ENCODE measurements around the gene SH3RF3. TPM values are rescaled to one million over a fixed set of nuclear protein-coding genes. Genes with fewer than 3 reads are reported as not detected.

The SH3RF3 gene
- total and polyA plus RNA-seq, 2 of the 13 experiments (the other 11 are each of a cell fraction or from before 2014, with no cell fraction given) = 0.04 TPM; not detected in 1

DNA sequence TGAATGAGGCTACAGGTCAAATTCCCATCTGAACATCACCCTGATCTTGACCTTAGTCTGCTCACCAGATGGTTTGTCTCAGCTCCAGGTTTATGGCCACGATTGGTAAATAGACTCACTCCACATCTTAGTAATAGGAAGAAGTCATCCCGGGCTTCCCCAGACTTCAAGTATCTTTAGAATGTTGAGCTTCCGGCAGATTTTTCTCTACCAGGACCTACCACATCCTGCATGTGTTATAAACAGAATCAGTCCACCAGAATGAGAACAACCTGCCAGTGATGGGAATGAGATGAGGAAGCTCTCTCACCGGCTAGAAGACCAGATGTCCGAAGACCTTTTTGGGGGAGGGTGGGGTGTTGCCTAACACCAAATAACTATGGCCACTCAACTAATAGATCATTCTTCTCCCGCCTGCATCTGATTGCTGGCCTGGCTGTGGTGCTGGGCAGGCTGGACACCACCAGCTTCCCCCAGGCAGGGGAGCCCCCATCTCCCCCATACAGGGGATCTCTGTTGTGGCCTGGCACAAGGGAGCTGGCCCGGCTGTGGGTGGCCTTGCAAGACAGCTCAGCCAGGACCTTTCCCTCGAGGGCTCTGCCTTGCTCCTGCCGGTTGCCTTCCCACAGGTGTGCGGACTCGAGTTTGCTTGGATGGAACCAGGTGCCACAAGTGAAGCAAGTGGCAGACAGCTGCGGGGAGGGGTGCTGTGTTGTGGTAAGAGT, 88.5 kb downstream of the SH3RF3 start:
- peaks cover 0 to 4% of the 10 kb centered on the region in 2 experiments; a peak in 1 of 5 replicates for H3K27me3 ChIP-seq (ENCODE audit: control insufficient read depth in 1 of 2, insufficient read depth in 2 of 2, low read length in 2 of 2)
- intact Hi-C loops (cut with micrococcal nuclease; ENCODE audit: unreplicated experiment) = no loop called here
- H3K4me3 ChIP-seq (replicated peaks in 1 of 3; ENCODE audit: insufficient read depth in 1 of 3, low read depth in 2 of 3, low read length in 3 of 3) = peak overlapping the region in 1 of 3 experiments; percentile 38; a peak in 1 of 6 replicates
- H3K4me1 ChIP-seq (ENCODE audit: insufficient read depth, low read length) = peaks cover 36% of the 10 kb centered on the region
- FAIRE-seq = no peak
- H3K9ac ChIP-seq (ENCODE audit: insufficient read depth, low read depth, low read length) = no peak overlapping the region
- no peaks in the 10 kb centered on the region for H4K20me1 ChIP-seq (ENCODE audit: insufficient read depth, low read length)
- peak overlapping the region; percentile 68; the same call in 1 of the 2 replicates for H3K4me2 ChIP-seq (ENCODE audit: low read depth, low read length)
- H2AFZ ChIP-seq (ENCODE audit: low read length) = no peak overlapping the region
- no peak for ATAC-seq
- in situ Hi-C loops (cut with HindIII; ENCODE audit: extremely low pct_ligation_motif_present, low pct_unique_long_range_greater_than_20kb) = no loop called here
- 68% methylated on average over 12 of the region's 12 CpGs for WGBS (ENCODE audit: low lambda C conversion rate)
- H3K36me3 ChIP-seq (replicated peaks in 1 of 2; ENCODE audit: control insufficient read depth in 1 of 2, insufficient read depth in 2 of 2, low read length in 2 of 2) = no peaks in the 10 kb centered on the region
- ChIA-PET CTCF (ENCODE audit: low intra/inter-chr PET ratio, low total read pairs) (no interaction called here), POLR2A (interaction anchor here (0.6 kb wide), 1 partner anchor 9 kb away, joined by 3 read pairs; no protein-coding TSS in a partner anchor)
- H3K27ac ChIP-seq (ENCODE audit: extremely low read length, insufficient read depth, low read length) = no peak overlapping the region
- BruUV-seq (replicated peaks) = no TSS peak
- no peaks in the 10 kb centered on the region for H3K79me2 ChIP-seq (ENCODE audit: insufficient read depth, low read length)
- H3K9me3 ChIP-seq (ENCODE audit: low read length) = no peaks in the 10 kb centered on the region
- DNase-seq (ENCODE audit: low spot score) = no peak
- no peak for TF ChIP-seq RBM22 (optimal IDR thresholded peaks at IDR 0.05; ENCODE audit: low read length)
- no peak for TF ChIP-seq SMAD9 (CRISPR knock-in tag; IDR thresholded peaks at IDR 0.05)
- peak; percentile 51; the same call in 1 of the 2 replicates for TF ChIP-seq ZNF225 (CRISPR knock-in tag; IDR thresholded peaks at IDR 0.05)
- no peak for TF ChIP-seq RAD21 (CRISPR knock-in tag; IDR thresholded peaks at IDR 0.05)
- no peak for TF ChIP-seq REPIN1 (CRISPR knock-in tag; IDR thresholded peaks at IDR 0.05; ENCODE audit: borderline replicate concordance, low read depth)
- TF ChIP-seq ZFP1 (CRISPR knock-in tag; IDR thresholded peaks at IDR 0.05) = no peak
- 0 out of 2 replicates have a peak, but pooled peaks have one; percentile 32 for TF ChIP-seq ZNF788 (CRISPR knock-in tag; IDR thresholded peaks at IDR 0.05; ENCODE audit: borderline replicate concordance)
- no peak for TF ChIP-seq ZNF326 (CRISPR knock-in tag; IDR thresholded peaks at IDR 0.05; ENCODE audit: borderline replicate concordance)
- no peak for TF ChIP-seq ZNF619 (CRISPR knock-in tag; IDR thresholded peaks at IDR 0.05)
- TF ChIP-seq TSC22D2 (CRISPR knock-in tag; IDR thresholded peaks at IDR 0.05; ENCODE audit: borderline replicate concordance) = no peak
- no peak for TF ChIP-seq ZNF747 (CRISPR knock-in tag; IDR thresholded peaks at IDR 0.05; ENCODE audit: borderline replicate concordance)
- no peak for TF ChIP-seq SATB2 (CRISPR knock-in tag; IDR thresholded peaks at IDR 0.05)
- TF ChIP-seq ZNF546 (CRISPR knock-in tag; conservative IDR thresholded peaks at IDR 0.05) = no peak
- TF ChIP-seq, protein P1, sequence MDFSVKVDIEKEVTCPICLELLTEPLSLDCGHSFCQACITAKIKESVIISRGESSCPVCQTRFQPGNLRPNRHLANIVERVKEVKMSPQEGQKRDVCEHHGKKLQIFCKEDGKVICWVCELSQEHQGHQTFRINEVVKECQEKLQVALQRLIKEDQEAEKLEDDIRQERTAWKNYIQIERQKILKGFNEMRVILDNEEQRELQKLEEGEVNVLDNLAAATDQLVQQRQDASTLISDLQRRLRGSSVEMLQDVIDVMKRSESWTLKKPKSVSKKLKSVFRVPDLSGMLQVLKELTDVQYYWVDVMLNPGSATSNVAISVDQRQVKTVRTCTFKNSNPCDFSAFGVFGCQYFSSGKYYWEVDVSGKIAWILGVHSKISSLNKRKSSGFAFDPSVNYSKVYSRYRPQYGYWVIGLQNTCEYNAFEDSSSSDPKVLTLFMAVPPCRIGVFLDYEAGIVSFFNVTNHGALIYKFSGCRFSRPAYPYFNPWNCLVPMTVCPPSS (IDR thresholded peaks at IDR 0.05) = no peak
- TF ChIP-seq ZNF737 (CRISPR knock-in tag; IDR thresholded peaks at IDR 0.05; ENCODE audit: borderline replicate concordance) = no peak
- TF ChIP-seq, protein P2, sequence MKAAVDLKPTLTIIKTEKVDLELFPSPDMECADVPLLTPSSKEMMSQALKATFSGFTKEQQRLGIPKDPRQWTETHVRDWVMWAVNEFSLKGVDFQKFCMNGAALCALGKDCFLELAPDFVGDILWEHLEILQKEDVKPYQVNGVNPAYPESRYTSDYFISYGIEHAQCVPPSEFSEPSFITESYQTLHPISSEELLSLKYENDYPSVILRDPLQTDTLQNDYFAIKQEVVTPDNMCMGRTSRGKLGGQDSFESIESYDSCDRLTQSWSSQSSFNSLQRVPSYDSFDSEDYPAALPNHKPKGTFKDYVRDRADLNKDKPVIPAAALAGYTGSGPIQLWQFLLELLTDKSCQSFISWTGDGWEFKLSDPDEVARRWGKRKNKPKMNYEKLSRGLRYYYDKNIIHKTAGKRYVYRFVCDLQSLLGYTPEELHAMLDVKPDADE (CRISPR knock-in tag; IDR thresholded peaks at IDR 0.05) = no peak
- peak; percentile 11 for TF ChIP-seq HNRNPLL (IDR thresholded peaks at IDR 0.05; ENCODE audit: low read depth, low read length, poor library complexity, severe bottlenecking)
- TF ChIP-seq ZNF709 (CRISPR knock-in tag; IDR thresholded peaks at IDR 0.05) = 0 out of 2 replicates have a peak, but pooled peaks have one; percentile 3
- TF ChIP-seq ZNF17 (CRISPR knock-in tag; IDR thresholded peaks at IDR 0.05) = no peak
- no peak for TF ChIP-seq ZSCAN30 (CRISPR knock-in tag; IDR thresholded peaks at IDR 0.05)
- TF ChIP-seq, protein P3, sequence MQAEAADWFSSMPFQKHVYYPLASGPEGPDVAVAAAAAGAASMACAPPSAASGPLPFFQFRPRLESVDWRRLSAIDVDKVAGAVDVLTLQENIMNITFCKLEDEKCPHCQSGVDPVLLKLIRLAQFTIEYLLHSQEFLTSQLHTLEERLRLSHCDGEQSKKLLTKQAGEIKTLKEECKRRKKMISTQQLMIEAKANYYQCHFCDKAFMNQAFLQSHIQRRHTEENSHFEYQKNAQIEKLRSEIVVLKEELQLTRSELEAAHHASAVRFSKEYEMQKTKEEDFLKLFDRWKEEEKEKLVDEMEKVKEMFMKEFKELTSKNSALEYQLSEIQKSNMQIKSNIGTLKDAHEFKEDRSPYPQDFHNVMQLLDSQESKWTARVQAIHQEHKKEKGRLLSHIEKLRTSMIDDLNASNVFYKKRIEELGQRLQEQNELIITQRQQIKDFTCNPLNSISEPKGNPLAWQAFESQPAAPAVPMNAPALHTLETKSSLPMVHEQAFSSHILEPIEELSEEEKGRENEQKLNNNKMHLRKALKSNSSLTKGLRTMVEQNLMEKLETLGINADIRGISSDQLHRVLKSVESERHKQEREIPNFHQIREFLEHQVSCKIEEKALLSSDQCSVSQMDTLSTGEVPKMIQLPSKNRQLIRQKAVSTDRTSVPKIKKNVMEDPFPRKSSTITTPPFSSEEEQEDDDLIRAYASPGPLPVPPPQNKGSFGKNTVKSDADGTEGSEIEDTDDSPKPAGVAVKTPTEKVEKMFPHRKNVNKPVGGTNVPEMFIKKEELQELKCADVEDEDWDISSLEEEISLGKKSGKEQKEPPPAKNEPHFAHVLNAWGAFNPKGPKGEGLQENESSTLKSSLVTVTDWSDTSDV (CRISPR knock-in tag; IDR thresholded peaks at IDR 0.05) = no peak
